ENCODE results near the gene ABCA7. TPM values are rescaled to one million over a fixed set of nuclear protein-coding genes. Genes with fewer than 3 reads are reported as not detected.

The ABCA7 gene
- total and polyA plus RNA-seq, 4 donors: 9.4 to 23.7 (median 15.7) TPM

DNA sequence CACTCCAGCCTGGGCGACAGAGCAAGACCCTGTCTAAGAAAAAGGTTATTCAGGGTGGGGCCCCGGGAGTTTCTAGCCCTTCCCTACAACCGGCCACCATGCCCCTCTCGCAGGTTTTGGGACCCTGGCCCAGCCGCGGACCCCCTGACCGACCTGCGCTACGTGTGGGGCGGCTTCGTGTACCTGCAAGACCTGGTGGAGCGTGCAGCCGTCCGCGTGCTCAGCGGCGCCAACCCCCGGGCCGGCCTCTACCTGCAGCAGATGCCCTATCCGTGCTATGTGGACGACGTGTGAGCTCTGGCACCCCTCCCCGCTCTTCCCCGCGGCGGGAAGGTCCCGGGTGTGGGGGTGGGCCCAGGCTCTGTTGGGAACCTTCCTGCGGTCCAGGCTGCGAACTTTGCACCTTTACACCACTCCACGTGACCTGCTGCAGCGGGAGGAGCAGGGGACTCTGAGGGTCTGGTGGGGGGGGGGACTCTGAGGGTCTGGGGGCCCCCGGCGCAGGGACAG is 6.3 kb downstream of the ABCA7 start:
- DNase-seq (ENCODE audit: low read depth in 4 of 6, low spot score in 6 of 6): no peak
- Histone ChIP-seq H3K27me3 (ENCODE audit: control insufficient read depth, insufficient read depth, low read length) (no peaks in the 10 kb centered on the region), H3K36me3 (ENCODE audit: control insufficient read depth, insufficient read depth, low read length) (peaks cover 61% of the 10 kb centered on the region), H3K27ac (ENCODE audit: low read depth, low read length) (no peak overlapping the region), H3K4me1 (ENCODE audit: control insufficient read depth, insufficient read depth, low read length) (peaks cover 15% of the 10 kb centered on the region), H3K9me3 (ENCODE audit: control insufficient read depth, insufficient read depth, low read length) (no peaks in the 10 kb centered on the region), H3K4me3 (ENCODE audit: low read depth, low read length) (no peak overlapping the region)
- WGBS (ENCODE audit: insufficient coverage): 92% methylated on average over 27 of the region's 33 CpGs

- Histone ChIP-seq H3K36me3 (ENCODE audit: control insufficient read depth, insufficient read depth, low read length) (peaks cover 59% of the 10 kb centered on the region), H3K4me1 (ENCODE audit: control insufficient read depth, insufficient read depth, low read length) (peaks cover 6% of the 10 kb centered on the region), H3K9me3 (ENCODE audit: control insufficient read depth, insufficient read depth, low read length) (no peaks in the 10 kb centered on the region), H3K27ac (ENCODE audit: low read depth, low read length) (no peak overlapping the region), H3K27me3 (ENCODE audit: control insufficient read depth, insufficient read depth, low read length) (no peaks in the 10 kb centered on the region), H3K4me3 (ENCODE audit: low read depth, low read length) (no peak overlapping the region)
- 94% methylated on average over 77 of the region's 77 CpGs for WGBS (ENCODE audit: insufficient coverage)
- DNase-seq (ENCODE audit: low read depth in 4 of 6, low spot score in 6 of 6): no peak
These were observed 7.2 kb downstream of the ABCA7 start for GRCh38 chr19:1046836-1047695.

DNA sequence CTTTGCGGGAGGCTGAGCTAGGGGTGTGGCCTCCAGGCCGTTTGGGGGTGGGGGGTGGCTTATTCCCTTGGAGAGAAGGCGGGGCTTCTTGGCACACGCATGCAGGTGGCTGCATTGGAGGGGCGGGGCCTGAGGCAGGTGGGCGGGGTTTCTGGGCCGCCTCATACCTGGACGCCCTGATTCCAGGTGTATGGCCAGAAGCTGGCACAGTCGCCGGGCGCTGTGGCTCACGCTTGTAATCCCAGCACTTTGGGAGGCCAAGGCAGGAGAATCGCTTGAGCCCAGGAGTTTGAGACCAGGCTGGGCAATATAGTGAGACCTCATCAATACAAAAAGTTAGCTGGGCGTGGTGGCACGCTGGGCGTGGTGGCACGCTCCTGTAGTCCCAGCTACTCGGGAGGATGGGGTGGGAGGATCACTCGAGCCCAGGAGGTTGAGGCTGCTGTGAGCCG is 7.8 kb downstream of the ABCA7 start:
- Histone ChIP-seq H3K4me3 (ENCODE audit: low read depth, low read length) (no peak overlapping the region), H3K27me3 (ENCODE audit: control insufficient read depth, insufficient read depth, low read length) (no peaks in the 10 kb centered on the region), H3K4me1 (ENCODE audit: control insufficient read depth, insufficient read depth, low read length) (peaks cover 3% of the 10 kb centered on the region), H3K27ac (ENCODE audit: low read depth, low read length) (no peak overlapping the region), H3K36me3 (ENCODE audit: control insufficient read depth, insufficient read depth, low read length) (peaks cover 54% of the 10 kb centered on the region), H3K9me3 (ENCODE audit: control insufficient read depth, insufficient read depth, low read length) (no peaks in the 10 kb centered on the region)
- DNase-seq (ENCODE audit: low read depth in 4 of 6, low spot score in 6 of 6): no peak
- WGBS (ENCODE audit: insufficient coverage): 88% methylated on average over 13 of the region's 20 CpGs

GRCh38 chr19:1049106-1049505 is 9.2 kb downstream of the ABCA7 start:
- Histone ChIP-seq H3K27me3 (ENCODE audit: control insufficient read depth, insufficient read depth, low read length) (no peaks in the 10 kb centered on the region), H3K4me3 (ENCODE audit: low read depth, low read length) (no peak overlapping the region), H3K36me3 (ENCODE audit: control insufficient read depth, insufficient read depth, low read length) (peaks cover 55% of the 10 kb centered on the region), H3K27ac (ENCODE audit: low read depth, low read length) (no peak overlapping the region), H3K4me1 (ENCODE audit: control insufficient read depth, insufficient read depth, low read length) (no peaks in the 10 kb centered on the region), H3K9me3 (ENCODE audit: control insufficient read depth, insufficient read depth, low read length) (no peaks in the 10 kb centered on the region)
- no peak for DNase-seq (ENCODE audit: low read depth in 4 of 6, low spot score in 6 of 6)
- WGBS (ENCODE audit: insufficient coverage): 82% methylated on average over 14 of the region's 17 CpGs

- Histone ChIP-seq H3K9me3 (ENCODE audit: control insufficient read depth, insufficient read depth, low read length) (no peaks in the 10 kb centered on the region), H3K4me1 (ENCODE audit: control insufficient read depth, insufficient read depth, low read length) (no peaks in the 10 kb centered on the region), H3K36me3 (ENCODE audit: control insufficient read depth, insufficient read depth, low read length) (peaks cover 57% of the 10 kb centered on the region), H3K27ac (ENCODE audit: low read depth, low read length) (no peak overlapping the region), H3K27me3 (ENCODE audit: control insufficient read depth, insufficient read depth, low read length) (no peaks in the 10 kb centered on the region), H3K4me3 (ENCODE audit: low read depth, low read length) (no peak overlapping the region)
- WGBS (ENCODE audit: insufficient coverage): 37% methylated on average over 7 of the region's 11 CpGs
- no peak for DNase-seq (ENCODE audit: low read depth in 4 of 6, low spot score in 6 of 6)
These were observed 9.9 kb downstream of the ABCA7 start for GRCh38 chr19:1049800-1050199.

DNA sequence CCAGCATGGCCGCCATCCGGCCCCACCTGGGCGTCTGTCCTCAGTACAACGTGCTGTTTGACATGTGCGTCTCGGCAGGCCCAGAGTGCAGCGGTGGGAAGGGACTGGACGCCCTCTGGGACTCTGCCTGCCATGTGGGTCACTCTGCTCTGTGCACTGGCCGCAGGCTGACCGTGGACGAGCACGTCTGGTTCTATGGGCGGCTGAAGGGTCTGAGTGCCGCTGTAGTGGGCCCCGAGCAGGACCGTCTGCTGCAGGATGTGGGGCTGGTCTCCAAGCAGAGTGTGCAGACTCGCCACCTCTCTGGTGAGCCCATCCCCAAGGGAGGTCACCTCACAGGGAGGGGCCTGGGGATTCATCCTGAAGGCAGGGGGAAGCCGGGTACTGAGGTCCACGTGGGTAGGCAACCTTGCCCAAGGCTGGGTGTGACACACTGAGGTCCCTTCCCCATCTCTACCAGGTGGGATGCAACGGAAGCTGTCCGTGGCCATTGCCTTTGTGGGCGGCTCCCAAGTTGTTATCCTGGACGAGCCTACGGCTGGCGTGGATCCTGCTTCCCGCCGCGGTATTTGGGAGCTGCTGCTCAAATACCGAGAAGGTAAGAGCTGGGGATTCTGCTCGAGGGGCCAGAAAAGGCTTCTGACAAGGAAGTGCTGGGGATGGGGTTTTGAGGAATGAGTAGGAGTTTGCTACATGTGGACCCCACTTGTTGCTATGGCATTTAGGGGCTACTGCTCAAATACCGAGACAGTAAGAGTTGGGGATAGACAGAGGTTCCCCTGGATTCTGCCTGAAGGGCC is 11.3 kb downstream of the ABCA7 start:
- Histone ChIP-seq H3K36me3 (ENCODE audit: control insufficient read depth, insufficient read depth, low read length) (peaks cover 57% of the 10 kb centered on the region), H3K4me3 (ENCODE audit: low read depth, low read length) (no peak overlapping the region), H3K4me1 (ENCODE audit: control insufficient read depth, insufficient read depth, low read length) (no peaks in the 10 kb centered on the region), H3K9me3 (ENCODE audit: control insufficient read depth, insufficient read depth, low read length) (no peaks in the 10 kb centered on the region), H3K27ac (ENCODE audit: low read depth, low read length) (no peak overlapping the region), H3K27me3 (ENCODE audit: control insufficient read depth, insufficient read depth, low read length) (no peaks in the 10 kb centered on the region)
- no peak for DNase-seq (ENCODE audit: low read depth in 4 of 6, low spot score in 6 of 6)
- 82% methylated on average over 31 of the region's 31 CpGs for WGBS (ENCODE audit: insufficient coverage)

- H3K4me1 ChIP-seq (ENCODE audit: control insufficient read depth, insufficient read depth, low read length): no peaks in the 10 kb centered on the region
- H3K27ac ChIP-seq (ENCODE audit: low read depth, low read length): no peak overlapping the region
- H3K4me3 ChIP-seq (ENCODE audit: low read depth, low read length): no peak overlapping the region
- H3K36me3 ChIP-seq (ENCODE audit: control insufficient read depth, insufficient read depth, low read length): peaks cover 57% of the 10 kb centered on the region
- H3K9me3 ChIP-seq (ENCODE audit: control insufficient read depth, insufficient read depth, low read length): no peaks in the 10 kb centered on the region
- 89% methylated on average over 10 of the region's 17 CpGs for WGBS (ENCODE audit: insufficient coverage)
- H3K27me3 ChIP-seq (ENCODE audit: control insufficient read depth, insufficient read depth, low read length): no peaks in the 10 kb centered on the region
- no peak for DNase-seq (ENCODE audit: low read depth in 4 of 6, low spot score in 6 of 6)
These were observed 11.9 kb downstream of the ABCA7 start for GRCh38 chr19:1051791-1052190.

DNA sequence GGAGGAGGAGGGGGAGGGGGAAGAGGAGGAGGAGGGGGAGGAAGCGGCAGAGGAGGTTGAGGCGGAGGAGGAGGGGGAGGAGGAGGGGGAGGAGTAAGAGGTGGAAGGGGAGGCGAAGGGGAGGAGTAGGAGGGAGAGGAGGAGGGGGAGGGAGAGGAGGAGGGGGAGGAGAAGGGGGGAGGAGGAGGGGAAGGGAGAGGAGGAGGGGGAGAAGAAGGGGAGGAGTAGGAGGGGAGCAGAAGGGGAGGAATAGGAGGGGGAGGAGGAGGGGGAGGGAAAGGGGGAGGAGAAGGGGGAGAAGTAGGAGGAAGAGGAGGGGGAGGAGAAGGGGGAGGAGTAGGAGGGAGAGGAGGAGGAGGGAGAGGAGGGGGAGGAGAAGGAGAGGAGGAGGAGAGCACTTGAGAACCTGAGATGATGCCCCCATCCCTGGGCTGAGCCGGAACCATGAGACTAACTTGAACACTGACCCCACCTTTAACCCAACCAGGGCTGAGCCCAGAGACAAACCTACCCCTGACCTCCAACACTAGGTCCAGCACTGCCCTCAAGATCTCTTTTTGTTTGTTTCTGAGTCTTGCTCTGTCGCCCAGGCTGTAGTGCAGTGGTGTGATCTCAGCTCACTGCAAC is 12.6 kb downstream of the ABCA7 start:
- no peaks in the 10 kb centered on the region for H3K27me3 ChIP-seq (ENCODE audit: control insufficient read depth, insufficient read depth, low read length)
- no CpG with 5 or more reads among the region's 5 CpGs for WGBS (ENCODE audit: insufficient coverage)
- H3K36me3 ChIP-seq (ENCODE audit: control insufficient read depth, insufficient read depth, low read length): peaks cover 55% of the 10 kb centered on the region
- no peaks in the 10 kb centered on the region for H3K4me1 ChIP-seq (ENCODE audit: control insufficient read depth, insufficient read depth, low read length)
- DNase-seq (ENCODE audit: low read depth in 4 of 6, low spot score in 6 of 6): no peak
- no peak overlapping the region for H3K27ac ChIP-seq (ENCODE audit: low read depth, low read length)
- peaks cover 6% of the 10 kb centered on the region for H3K9me3 ChIP-seq (ENCODE audit: control insufficient read depth, insufficient read depth, low read length)
- no peak overlapping the region for H3K4me3 ChIP-seq (ENCODE audit: low read depth, low read length)

Measured in spinal cord (tissue), 10 donors.